HK-2 (cell line): ENCODE results near the gene CMTM2.
"Not testable (repeated sequence)": the region's sequence is repeated elsewhere in the genome, so short reads cannot be mapped to it uniquely, and the experiment has no call there.

ENCODE experiments used
- DNase-seq: peaks from one replicate; pipeline ENCODE4 v3.0.0-alpha.2; 2018; ENCODE audit not compliant: unreplicated experiment

CMTM2 gene

DNA sequence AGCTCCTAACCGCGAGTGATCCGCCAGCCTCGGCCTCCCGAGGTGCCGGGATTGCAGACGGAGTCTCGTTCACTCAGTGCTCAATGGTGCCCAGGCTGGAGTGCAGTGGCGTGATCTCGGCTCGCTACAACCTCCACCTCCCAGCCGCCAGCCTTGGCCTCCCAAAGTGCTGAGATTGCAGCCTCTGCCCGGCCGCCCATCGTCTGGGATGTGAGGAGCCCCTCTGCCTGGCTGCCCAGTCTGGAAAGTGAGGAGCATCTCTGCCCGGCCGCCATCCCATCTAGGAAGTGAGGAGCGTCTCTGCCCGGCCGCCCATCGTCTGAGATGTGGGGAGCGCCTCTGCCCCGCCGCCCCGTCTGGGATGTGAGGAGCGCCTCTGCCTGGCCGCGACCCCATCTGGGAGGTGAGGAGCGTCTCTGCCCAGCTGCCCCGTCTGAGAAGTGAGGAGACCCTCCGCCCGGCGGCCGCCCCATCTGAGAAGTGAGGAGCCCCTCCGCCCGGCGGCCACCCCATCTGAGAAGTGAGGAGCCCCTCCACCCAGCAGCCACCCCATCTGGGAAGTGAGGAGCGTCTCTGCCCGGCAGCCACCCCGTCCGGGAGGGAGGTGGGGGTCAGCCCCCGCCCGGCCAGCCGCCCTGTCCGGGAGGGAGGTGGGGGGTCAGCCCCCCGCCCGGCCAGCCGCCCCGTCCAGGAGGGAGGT is 51.4 kb downstream of the CMTM2 start:
- not testable (repeated sequence) for DNase-seq

- DNase-seq: not testable (repeated sequence)
Measured at GRCh38 chr16:66631558-66631957, 52.3 kb downstream of the CMTM2 start.

- DNase-seq: no peak
Measured at GRCh38 chr16:66634527-66635196, 55.4 kb downstream of the CMTM2 start.

DNA sequence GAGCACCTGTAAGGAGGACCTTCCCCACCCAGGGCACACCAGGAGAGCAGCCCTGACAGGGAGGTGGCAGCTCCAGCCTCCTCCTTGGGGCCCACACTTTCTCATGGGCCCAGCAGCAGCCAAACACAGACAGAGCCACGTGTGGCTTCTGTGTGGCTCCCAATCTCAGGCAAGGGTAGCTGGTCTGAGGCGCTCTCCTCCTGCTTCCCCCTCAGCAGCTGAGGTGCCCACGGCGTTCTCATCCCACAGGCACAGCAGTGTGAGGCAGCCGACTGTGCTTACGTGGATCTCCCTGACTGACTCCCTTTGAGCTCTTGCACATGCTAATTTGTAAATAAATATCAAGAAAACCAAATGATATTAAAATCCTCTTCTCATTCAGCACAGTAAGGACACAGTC is 56.1 kb downstream of the CMTM2 start:
- no peak for DNase-seq

GRCh38 chr16:66636199-66636598 is 56.9 kb downstream of the CMTM2 start:
- no peak for DNase-seq

DNA sequence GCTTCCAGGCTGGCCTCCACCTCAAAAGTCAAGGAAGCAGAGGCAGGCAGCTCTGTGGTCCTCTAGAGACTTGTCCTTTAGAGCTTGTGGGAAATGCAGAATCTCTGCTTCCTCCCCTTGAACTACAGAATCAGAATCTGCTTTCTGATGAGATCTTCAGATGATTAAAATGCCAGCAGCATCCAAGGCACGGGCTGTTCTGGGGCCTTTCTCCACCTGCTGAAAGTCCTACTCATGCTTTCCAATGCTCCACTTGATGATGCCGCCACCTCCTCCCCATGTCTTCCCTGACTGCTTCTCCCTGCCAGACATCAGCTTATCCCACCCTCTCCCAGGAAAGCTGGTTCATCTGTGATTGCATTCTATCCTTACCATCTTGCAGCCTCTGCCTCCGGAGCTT is 58.5 kb downstream of the CMTM2 start:
- no peak for DNase-seq
